GM12875 (cell line): ENCODE data around the gene NRGN.

Experiments
- H3K4me3 ChIP-seq: one replicate; pipeline ENCODE4 v1.5.1; 2011; ENCODE audit warnings: low read depth, low read length, control low read depth
- CTCF ChIP-seq: IDR thresholded peaks from 2 replicates; pipeline ENCODE4 v1.5.1; 2011; ENCODE audit warnings: low read depth, mild to moderate bottlenecking, control low read depth, inconsistent platforms, low read length, moderate library complexity, borderline replicate concordance; ENCODE audit not compliant: insufficient read depth

The NRGN gene

GRCh38 chr11:124717421-124717785 lies 22.3 kb upstream of the NRGN start:
- TF ChIP-seq CTCF = no peak
- no peak overlapping the region for H3K4me3 ChIP-seq

- TF ChIP-seq CTCF = no peak
- no peak overlapping the region for H3K4me3 ChIP-seq
Observed at GRCh38 chr11:124717786-124718651, 21.7 kb upstream of the NRGN start.

GRCh38 chr11:124718801-124719200 lies 20.9 kb upstream of the NRGN start:
- no peak overlapping the region for H3K4me3 ChIP-seq
- no peak for TF ChIP-seq CTCF

GRCh38 chr11:124719534-124719933 lies 20.2 kb upstream of the NRGN start:
- H3K4me3 ChIP-seq = no peak overlapping the region
- no peak for TF ChIP-seq CTCF

GRCh38 chr11:124722176-124722575 lies 17.6 kb upstream of the NRGN start:
- no peak for TF ChIP-seq CTCF
- H3K4me3 ChIP-seq = no peak overlapping the region

GRCh38 chr11:124724979-124725718 lies 14.6 kb upstream of the NRGN start:
- no peak for TF ChIP-seq CTCF
- H3K4me3 ChIP-seq = no peak overlapping the region

GRCh38 chr11:124725719-124726105 lies 14.0 kb upstream of the NRGN start:
- TF ChIP-seq CTCF = no peak
- H3K4me3 ChIP-seq = no peak overlapping the region
